IPS-20b (cell line): ENCODE data around the gene OR2F1.
"Not testable (repeated sequence)": the region's sequence is repeated elsewhere in the genome, so short reads cannot be mapped to it uniquely, and the experiment has no call there.

Experiments used
- H3K27ac ChIP-seq: one replicate; pipeline ENCODE4 v1.5.1; 2013; ENCODE audit warnings: low read length
- H3K27me3 ChIP-seq: 2 replicates; pipeline ENCODE4 v1.6.1; 2013; ENCODE audit warnings: mild to moderate bottlenecking, low read length, inconsistent platforms; ENCODE audit not compliant: insufficient read depth
- H3K36me3 ChIP-seq: 2 replicates; pipeline ENCODE4 v1.6.1; 2013; ENCODE audit warnings: low read depth, mild to moderate bottlenecking, inconsistent platforms, low read length, moderate library complexity; ENCODE audit not compliant: insufficient read depth
- H3K4me1 ChIP-seq: 2 replicates; pipeline ENCODE4 v1.6.1; 2013; ENCODE audit warnings: mild to moderate bottlenecking, control low read depth, inconsistent platforms, low read length, moderate library complexity; ENCODE audit not compliant: insufficient read depth
- H3K4me3 ChIP-seq: 2 replicates; pipeline ENCODE4 v1.5.1; 2013; ENCODE audit warnings: mild to moderate bottlenecking, low read length, inconsistent platforms
- H3K9ac ChIP-seq: 2 replicates; pipeline ENCODE4 v1.6.1; 2013; ENCODE audit warnings: low read depth, mild to moderate bottlenecking, inconsistent platforms, low read length, moderate library complexity
- H3K9me3 ChIP-seq: 2 replicates; pipeline ENCODE4 v1.6.1; 2013; ENCODE audit warnings: mild to moderate bottlenecking, low read depth, low read length, inconsistent platforms; ENCODE audit not compliant: insufficient read depth

OR2F1 gene

GRCh38 chr7:143988976-143989745 is 34.5 kb downstream of the OR2F1 start:
- H3K36me3 ChIP-seq = no peaks in the 10 kb centered on the region
- no peak overlapping the region for H3K27ac ChIP-seq
- no peak overlapping the region for H3K4me3 ChIP-seq
- no peaks in the 10 kb centered on the region for H3K4me1 ChIP-seq
- no peaks in the 10 kb centered on the region for H3K27me3 ChIP-seq
- H3K9me3 ChIP-seq = peaks cover 7% of the 10 kb centered on the region
- no peak overlapping the region for H3K9ac ChIP-seq

- no peak overlapping the region for H3K27ac ChIP-seq
- no peak overlapping the region for H3K4me3 ChIP-seq
- no peaks in the 10 kb centered on the region for H3K36me3 ChIP-seq
- no peaks in the 10 kb centered on the region for H3K27me3 ChIP-seq
- no peak overlapping the region for H3K9ac ChIP-seq
- peaks cover 7% of the 10 kb centered on the region for H3K9me3 ChIP-seq
- no peaks in the 10 kb centered on the region for H3K4me1 ChIP-seq
Measured at GRCh38 chr7:143992670-143993069, 38.0 kb downstream of the OR2F1 start.

- Histone ChIP-seq H3K36me3 (no peaks in the 10 kb centered on the region), H3K27me3 (no peaks in the 10 kb centered on the region), H3K4me3 (no peak overlapping the region), H3K9me3 (peaks cover 7% of the 10 kb centered on the region), H3K4me1 (no peaks in the 10 kb centered on the region), H3K27ac (no peak overlapping the region), H3K9ac (no peak overlapping the region)
Measured at GRCh38 chr7:143993924-143994323, 39.3 kb downstream of the OR2F1 start.

- H3K27me3 ChIP-seq = no peaks in the 10 kb centered on the region
- no peak within 1 kb of the TSS for H3K27ac ChIP-seq
- H3K9ac ChIP-seq = no peak within 1 kb of the TSS
- H3K4me3 ChIP-seq = no peak within 1 kb of the TSS
- no peaks in the 10 kb centered on the region for H3K36me3 ChIP-seq
- H3K9me3 ChIP-seq = no peaks in the 10 kb centered on the region; the same call in 1 of the 2 replicates
- no peaks in the 10 kb centered on the region for H3K4me1 ChIP-seq
Measured at GRCh38 chr7:144000020-144000419, 45.4 kb downstream of the OR2F1 start, which contains the start of gene OR6B1. Gene OR6B1 (plus strand): TSS chr7:144000320. CDS start chr7:144003997, 3,677 bp downstream.

GRCh38 chr7:144001543-144001942 is 46.9 kb downstream of the OR2F1 start:
- Histone ChIP-seq H3K27me3 (no peaks in the 10 kb centered on the region), H3K27ac (no peak overlapping the region), H3K9me3 (no peaks in the 10 kb centered on the region; the same call in 1 of the 2 replicates), H3K4me1 (no peaks in the 10 kb centered on the region), H3K36me3 (no peaks in the 10 kb centered on the region), H3K9ac (no peak overlapping the region), H3K4me3 (no peak overlapping the region)

- Histone ChIP-seq H3K4me1 (no peaks in the 10 kb centered on the region), H3K9ac (no peak overlapping the region), H3K36me3 (no peaks in the 10 kb centered on the region), H3K27ac (no peak overlapping the region), H3K4me3 (no peak overlapping the region), H3K9me3 (peaks cover 19% of the 10 kb centered on the region), H3K27me3 (no peaks in the 10 kb centered on the region)
Measured at GRCh38 chr7:144004703-144005102, 50.1 kb downstream of the OR2F1 start.

GRCh38 chr7:144006029-144006691 is 51.5 kb downstream of the OR2F1 start:
- Histone ChIP-seq H3K9me3 (peaks cover 27% of the 10 kb centered on the region), H3K27ac (no peak overlapping the region), H3K4me3 (no peak overlapping the region), H3K36me3 (no peaks in the 10 kb centered on the region), H3K9ac (no peak overlapping the region), H3K27me3 (no peaks in the 10 kb centered on the region), H3K4me1 (no peaks in the 10 kb centered on the region)

GRCh38 chr7:144006692-144007042 is 52.0 kb downstream of the OR2F1 start:
- Histone ChIP-seq H3K27me3 (no peaks in the 10 kb centered on the region), H3K9me3 (peaks cover 27% of the 10 kb centered on the region), H3K4me1 (no peaks in the 10 kb centered on the region), H3K9ac (no peak overlapping the region), H3K36me3 (no peaks in the 10 kb centered on the region), H3K27ac (no peak overlapping the region), H3K4me3 (no peak overlapping the region)

- Histone ChIP-seq H3K9me3 (peaks cover 27% of the 10 kb centered on the region), H3K27ac (no peak overlapping the region), H3K4me1 (no peaks in the 10 kb centered on the region), H3K27me3 (no peaks in the 10 kb centered on the region), H3K4me3 (no peak overlapping the region), H3K9ac (no peak overlapping the region), H3K36me3 (no peaks in the 10 kb centered on the region)
Measured at GRCh38 chr7:144009361-144009760, 54.7 kb downstream of the OR2F1 start.

GRCh38 chr7:144010061-144010460 is 55.4 kb downstream of the OR2F1 start:
- H3K4me3 ChIP-seq, H3K27me3 ChIP-seq, H3K36me3 ChIP-seq, H3K9ac ChIP-seq, H3K27ac ChIP-seq, H3K4me1 ChIP-seq: not testable (repeated sequence)
- H3K9me3 ChIP-seq = peaks cover 27% of the 10 kb centered on the region

- H3K4me1 ChIP-seq, H3K27me3 ChIP-seq, H3K9ac ChIP-seq, H3K27ac ChIP-seq, H3K36me3 ChIP-seq, H3K4me3 ChIP-seq: not testable (repeated sequence)
- peaks cover 27% of the 10 kb centered on the region for H3K9me3 ChIP-seq
Measured at GRCh38 chr7:144010821-144011220, 56.2 kb downstream of the OR2F1 start.
